ENCODE measurements around the gene CHTF18.

DNA sequence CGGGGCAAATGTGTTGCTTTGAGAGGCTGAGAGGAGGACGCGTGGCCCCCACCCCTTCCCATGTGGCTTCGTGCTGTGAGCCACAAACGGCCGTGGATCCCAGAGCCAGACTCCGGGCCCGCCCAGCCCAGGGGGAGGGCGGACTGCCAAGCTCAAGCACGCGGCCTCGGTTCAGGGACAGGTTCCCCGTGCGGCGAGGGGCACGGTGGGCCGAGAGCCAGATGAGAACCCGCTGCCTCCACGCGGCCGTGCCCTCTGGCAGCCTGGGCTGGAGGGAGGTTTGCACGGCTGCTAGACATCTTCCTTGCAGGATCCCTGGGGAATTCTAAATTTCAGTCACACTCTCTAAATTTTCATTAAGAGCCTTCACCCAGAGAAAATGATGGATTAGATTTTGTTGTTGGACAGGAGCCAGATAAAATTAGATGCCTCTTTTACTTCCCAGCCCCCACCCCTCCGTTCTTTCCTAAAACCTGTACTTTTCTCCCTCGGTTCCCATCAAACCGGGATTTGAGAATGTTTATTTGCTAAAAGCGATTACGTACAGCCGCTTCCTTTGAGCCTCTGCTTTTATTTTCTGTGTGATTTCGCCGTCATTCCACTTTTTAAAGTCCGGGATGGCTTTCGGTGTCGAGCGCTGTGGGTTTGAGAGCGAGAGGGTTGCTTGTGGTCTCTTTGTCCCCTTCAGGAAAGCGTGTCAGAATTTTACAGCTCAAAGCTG is 37.1 kb downstream of the CHTF18 start:
- TF ChIP-seq POLR2A (IDR thresholded peaks at IDR 0.05): no peak
- TF ChIP-seq, protein P1, sequence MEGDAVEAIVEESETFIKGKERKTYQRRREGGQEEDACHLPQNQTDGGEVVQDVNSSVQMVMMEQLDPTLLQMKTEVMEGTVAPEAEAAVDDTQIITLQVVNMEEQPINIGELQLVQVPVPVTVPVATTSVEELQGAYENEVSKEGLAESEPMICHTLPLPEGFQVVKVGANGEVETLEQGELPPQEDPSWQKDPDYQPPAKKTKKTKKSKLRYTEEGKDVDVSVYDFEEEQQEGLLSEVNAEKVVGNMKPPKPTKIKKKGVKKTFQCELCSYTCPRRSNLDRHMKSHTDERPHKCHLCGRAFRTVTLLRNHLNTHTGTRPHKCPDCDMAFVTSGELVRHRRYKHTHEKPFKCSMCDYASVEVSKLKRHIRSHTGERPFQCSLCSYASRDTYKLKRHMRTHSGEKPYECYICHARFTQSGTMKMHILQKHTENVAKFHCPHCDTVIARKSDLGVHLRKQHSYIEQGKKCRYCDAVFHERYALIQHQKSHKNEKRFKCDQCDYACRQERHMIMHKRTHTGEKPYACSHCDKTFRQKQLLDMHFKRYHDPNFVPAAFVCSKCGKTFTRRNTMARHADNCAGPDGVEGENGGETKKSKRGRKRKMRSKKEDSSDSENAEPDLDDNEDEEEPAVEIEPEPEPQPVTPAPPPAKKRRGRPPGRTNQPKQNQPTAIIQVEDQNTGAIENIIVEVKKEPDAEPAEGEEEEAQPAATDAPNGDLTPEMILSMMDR (IDR thresholded peaks at IDR 0.05): no peak

Measured in body of pancreas (tissue), 4 donors.